MV-4-11 (cell line): ENCODE results near the gene ABCC12.

ENCODE experiments used
- DNase-seq: peaks from one replicate; lab custom pipeline; 2025; lab: John Stamatoyannopoulos, UW

ABCC12 gene

GRCh38 chr16:48165961-48166578 is 10.3 kb upstream of the ABCC12 start:
- DNase-seq, result no peak

GRCh38 chr16:48164907-48165715 is 9.3 kb upstream of the ABCC12 start:
- peak; percentile 41 for DNase-seq

GRCh38 chr16:48162839-48163410 is 7.1 kb upstream of the ABCC12 start:
- no peak for DNase-seq

GRCh38 chr16:48161906-48162305 is 6.1 kb upstream of the ABCC12 start:
- DNase-seq, result no peak

- DNase-seq, result no peak
Measured at GRCh38 chr16:48160575-48160974, 4.8 kb upstream of the ABCC12 start.

DNA sequence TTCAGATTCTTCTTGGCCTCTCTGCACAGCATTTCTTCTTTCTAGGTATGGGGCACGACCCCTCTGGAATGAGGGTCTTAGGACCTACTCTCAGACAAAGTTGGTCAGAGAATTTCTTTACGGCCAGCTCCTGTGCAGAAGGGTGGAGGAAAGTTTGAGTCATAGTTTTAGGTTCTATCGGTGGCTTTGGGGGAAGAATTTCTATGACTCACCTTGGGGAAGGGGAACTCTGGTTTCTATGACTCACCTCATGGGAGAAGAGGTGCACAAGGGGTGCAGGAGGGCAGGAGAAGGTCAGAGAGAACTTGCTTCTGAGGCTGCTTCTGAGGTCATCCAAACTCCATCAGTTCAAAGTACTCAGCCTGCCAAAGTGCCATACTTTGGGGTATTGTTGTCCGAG is 2.5 kb upstream of the ABCC12 start:
- DNase-seq, result peak; percentile 40

DNA sequence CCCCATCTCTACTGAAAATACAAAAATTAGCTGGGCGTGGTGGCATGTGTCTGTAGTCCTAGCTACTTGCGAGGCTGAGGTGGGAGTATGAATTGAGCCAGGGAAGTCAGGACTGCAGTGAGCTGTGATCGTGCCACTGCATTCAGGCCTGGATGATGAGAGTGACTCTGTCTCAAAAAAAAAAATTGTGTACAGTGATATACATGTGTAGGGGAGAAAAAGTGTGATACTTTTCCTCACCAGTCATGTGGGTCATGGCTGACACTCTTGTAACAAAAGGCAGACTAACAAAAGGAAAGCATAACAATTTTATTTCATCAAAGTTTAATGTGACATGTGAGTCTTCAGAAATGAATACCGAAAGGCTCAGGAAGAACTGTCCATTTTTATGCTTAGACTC is 2.0 kb upstream of the ABCC12 start:
- no peak for DNase-seq

DNA sequence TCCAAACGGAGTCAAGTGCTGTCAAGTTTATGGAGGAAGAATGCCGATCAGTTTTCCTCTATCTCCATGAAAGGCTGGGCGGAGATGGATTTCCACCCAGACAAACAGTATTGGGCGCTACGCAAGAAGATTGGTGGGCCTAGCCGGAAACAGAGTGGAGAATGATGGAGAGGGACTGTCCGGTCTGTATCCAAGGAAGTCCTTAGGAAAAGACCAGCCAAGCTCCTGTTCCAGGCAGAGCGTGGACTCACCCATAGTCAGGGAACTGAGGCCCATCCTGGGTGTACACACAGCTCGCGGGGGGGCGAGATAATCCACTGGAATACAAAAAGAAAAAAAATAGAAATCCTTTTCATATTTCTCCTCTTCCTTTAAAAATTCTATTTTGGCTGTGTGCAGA is 1.5 kb upstream of the ABCC12 start:
- no peak for DNase-seq

DNA sequence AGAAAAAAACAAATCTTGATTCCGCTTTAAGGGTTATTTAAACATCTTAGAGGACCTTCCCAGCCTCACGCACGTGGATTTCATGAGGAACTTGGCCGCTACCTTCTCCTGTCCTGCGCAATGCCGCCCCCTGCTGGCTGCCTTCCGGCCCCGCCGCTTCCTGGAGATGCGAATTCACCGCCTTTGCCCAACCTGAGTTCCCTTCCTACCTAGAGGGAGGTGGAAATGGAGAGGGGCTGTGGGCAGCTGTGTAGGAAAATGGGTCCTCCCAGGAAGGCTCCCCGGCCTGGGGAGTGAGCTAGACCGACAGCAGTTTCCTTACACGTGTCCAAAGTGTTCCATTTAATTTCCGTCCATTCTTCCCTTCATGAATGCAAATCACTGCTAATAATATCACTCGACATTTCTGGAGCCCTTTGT is 1.0 kb upstream of the ABCC12 start:
- peak; percentile 65 for DNase-seq

DNA sequence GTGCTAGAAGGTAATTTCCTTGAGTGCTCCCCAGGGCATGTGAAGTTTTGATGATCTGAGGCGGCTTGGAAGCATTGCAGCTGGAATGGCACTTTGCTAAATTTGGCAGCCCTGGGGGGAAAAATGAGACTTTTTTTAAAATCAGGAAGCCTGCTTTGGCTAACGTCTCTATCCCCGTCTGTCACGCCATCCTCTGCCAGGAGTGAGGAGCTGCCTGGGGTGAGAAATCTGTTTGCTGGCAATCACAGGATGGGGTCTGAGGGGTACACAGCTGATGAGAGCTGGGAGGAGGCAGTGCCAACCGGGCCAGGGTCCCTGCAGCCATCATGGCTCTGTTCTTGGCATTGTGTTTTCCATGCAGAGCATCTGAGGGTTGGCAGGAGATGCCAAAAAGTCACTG is 2.0 kb downstream of the ABCC12 start:
- DNase-seq, result no peak

- DNase-seq, result no peak
Measured at GRCh38 chr16:48152226-48152625, 3.6 kb downstream of the ABCC12 start.

DNA sequence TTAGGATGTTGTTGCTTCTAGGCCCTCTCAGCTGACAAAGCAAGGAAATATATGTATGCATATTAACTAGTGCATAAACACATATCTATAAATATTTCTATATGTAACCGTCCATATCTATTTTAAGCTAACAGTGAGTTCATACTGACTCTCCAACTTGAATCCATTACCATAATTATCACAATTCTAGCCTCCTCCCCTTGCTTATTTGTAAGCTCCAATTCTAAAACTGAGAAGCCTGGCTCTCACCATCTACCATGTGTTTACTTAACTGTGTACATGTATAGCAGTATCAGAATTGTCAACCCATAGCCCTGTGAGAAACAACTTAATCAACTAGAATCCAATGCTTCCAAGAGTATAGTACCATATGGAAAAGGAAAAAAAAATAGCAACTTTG is 5.1 kb downstream of the ABCC12 start:
- DNase-seq, result no peak

DNA sequence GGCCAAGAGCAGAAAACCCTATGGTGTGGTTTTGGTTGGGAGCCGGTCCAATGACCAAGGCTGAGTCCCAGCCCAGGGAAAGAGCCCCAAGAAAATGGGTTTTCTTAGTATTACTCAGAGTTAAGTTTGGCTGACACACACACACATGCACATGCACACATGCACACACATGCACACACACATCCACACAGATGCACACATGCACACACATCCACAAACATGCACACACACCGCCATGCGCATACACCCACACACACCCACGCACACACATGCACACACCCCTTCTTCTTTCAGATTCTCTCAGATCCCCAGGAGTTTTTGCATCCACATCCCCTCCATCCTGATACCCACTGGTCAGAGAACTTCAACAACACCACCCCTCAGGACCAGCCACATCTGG is 9.1 kb downstream of the ABCC12 start:
- DNase-seq, result no peak

DNA sequence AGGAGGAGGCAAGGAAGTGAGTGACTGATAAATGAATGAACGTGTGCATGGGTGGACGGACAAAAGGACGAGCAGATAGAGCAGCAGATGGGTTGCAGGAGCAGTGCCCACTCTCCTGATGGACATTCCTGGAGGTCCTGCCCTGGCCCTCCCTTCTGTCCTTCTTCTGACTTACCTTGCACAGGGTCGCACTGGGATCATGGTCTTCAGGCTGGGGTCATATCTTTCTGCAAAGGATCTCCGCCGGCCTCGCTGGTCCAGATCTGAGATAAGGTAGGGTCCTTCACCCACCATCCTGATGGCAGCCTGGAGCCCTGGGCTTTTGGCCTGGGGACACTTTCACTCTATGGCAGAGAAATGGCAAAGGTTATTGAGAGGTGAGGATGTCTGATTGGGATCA is 9.7 kb downstream of the ABCC12 start:
- no peak for DNase-seq

DNA sequence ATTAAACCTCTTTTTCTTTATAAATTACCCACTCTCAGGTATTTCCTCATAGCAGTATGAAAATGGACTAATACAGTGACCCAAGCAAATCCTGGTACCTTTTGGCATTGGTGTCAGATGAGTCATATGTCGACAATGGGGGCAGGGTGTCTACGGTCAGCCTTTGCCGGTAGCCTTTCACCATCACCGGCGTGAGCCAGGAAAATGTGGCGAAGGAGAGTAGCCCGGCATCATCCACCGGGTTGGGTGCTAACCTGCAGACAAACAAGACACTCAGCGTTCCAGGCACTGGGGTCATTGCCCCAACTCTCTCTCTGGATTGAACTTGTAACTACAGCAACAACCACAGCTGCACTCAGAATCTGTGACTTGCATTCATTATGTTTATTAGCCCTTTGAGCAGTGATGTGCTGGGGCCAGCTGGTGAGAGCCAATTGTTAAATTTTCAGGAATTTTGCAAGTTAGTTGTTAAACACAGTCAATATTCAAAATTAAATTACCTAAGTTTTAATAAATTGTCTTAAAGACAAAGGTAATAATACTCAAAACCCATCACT is 11.9 kb downstream of the ABCC12 start:
- DNase-seq, result no peak

- no peak for DNase-seq
Measured at GRCh38 chr16:48140821-48141220, 15.0 kb downstream of the ABCC12 start.

DNA sequence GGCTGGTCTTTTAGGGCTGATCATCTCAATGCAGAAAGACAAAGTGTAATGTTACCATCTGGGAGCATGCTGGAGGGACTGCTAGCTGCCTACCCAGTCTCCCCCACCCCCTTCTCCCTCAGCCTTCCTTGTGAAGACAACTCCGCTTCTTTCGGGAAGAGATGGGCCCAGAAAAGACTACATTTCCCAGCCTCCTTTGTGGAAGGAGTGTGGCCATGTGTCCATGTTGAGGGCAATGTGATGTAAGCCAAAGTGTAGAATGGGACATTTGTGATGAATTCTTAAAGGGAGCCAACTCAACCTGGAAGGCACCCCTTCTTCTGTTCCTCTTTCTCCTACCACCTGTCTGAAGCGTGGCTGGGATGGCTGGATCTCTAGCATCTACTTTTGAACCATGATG is 16.3 kb downstream of the ABCC12 start:
- DNase-seq, result no peak

- DNase-seq, result no peak
Measured at GRCh38 chr16:48138543-48138942, 17.2 kb downstream of the ABCC12 start.

- DNase-seq, result no peak
Measured at GRCh38 chr16:48137822-48138221, 18.0 kb downstream of the ABCC12 start.

DNA sequence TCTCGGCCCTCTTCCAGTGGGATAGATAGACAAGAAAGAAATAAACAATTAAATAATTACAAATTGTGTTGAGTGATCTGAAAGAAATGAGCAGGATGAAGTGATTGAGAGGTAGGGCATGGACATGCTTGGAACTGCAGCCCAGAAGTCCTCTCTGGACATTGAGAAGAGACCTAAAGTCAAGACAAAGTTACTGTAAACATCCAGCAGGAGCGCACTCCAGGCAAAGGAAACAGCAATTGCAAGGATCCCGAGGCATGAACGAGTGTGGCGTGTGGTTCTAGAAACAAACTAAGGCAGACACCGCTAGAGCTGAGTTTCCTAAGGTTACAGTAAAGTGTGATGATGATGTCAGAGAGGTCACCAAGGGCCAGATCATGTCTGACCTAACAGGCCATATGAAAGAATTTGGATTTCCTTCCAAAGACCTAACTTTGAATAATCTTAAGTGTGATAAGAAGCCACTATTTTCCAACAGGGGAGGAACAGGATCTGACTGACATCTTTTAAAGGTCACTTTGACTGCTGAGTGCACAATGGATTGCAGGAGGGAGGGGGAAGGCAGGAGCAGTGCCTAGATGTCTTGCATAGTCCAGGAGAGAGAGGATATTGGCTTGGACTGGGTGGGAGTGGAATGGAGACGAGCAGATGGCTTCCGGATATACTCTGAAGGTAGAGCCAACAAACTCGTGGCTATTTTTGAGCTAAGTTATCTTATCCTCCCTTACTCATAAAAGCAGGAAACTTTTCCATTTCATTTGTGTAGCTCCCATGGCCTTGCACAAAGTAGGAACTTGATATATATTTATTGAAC is 19.0 kb downstream of the ABCC12 start:
- DNase-seq, result no peak

- DNase-seq, result no peak
Measured at GRCh38 chr16:48133455-48134211, 22.2 kb downstream of the ABCC12 start.

DNA sequence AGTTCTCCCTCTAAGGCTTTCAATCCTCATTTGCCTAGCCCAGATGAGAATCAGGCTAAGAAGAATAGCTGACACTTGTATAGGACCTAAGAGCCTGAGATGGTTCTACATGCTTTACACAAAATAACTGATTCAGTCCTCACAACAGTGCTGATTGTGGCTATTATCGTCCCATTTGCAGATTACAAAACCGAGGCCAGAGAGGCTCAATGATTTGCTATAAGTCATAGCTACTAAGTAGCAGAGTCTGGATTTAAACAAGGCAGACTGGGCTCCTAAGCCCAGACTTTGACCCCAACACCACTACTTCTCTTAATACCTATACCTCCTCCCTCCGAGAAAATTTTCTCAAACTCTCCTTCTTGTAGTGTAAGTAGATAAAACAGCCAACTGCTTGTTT is 23.1 kb downstream of the ABCC12 start:
- no peak for DNase-seq
